ENCODE results near the gene CAB39.
"Not testable (repeated sequence)": the region's sequence is repeated elsewhere in the genome, so short reads cannot be mapped to it uniquely, and the experiment has no call there.

CAB39 gene

DNA sequence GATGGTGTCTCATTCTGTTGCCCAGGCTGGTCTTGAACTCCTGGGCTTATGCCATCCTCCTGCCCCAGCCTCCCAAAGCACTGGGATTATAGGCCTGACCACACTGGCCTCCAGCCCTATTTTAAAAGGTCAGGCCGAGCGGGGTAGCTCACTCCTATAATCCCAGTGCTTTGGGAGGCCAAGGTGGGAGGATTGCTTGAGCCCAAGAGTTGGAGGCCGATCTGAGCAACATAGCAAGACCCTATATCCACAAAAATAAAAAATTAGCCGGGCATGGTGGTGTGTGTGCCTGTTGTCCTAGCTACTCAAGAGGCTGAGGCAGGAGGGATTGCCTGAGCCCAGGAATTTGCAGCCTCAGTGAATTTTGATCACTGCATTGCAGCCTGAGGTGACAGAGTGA is 3.9 kb downstream of the CAB39 start:
- TF ChIP-seq, protein P1, sequence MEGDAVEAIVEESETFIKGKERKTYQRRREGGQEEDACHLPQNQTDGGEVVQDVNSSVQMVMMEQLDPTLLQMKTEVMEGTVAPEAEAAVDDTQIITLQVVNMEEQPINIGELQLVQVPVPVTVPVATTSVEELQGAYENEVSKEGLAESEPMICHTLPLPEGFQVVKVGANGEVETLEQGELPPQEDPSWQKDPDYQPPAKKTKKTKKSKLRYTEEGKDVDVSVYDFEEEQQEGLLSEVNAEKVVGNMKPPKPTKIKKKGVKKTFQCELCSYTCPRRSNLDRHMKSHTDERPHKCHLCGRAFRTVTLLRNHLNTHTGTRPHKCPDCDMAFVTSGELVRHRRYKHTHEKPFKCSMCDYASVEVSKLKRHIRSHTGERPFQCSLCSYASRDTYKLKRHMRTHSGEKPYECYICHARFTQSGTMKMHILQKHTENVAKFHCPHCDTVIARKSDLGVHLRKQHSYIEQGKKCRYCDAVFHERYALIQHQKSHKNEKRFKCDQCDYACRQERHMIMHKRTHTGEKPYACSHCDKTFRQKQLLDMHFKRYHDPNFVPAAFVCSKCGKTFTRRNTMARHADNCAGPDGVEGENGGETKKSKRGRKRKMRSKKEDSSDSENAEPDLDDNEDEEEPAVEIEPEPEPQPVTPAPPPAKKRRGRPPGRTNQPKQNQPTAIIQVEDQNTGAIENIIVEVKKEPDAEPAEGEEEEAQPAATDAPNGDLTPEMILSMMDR (IDR thresholded peaks at IDR 0.05; ENCODE audit: low read depth, low read length): no peak
- in situ Hi-C loops (cut with HindIII; ENCODE audit: low sequenced_read_pairs): no loop called here
- DNase-seq (ENCODE audit: low read depth, low spot score): no peak
- H3K4me3 ChIP-seq (ENCODE audit: low read depth, low read length): no peak overlapping the region

DNA sequence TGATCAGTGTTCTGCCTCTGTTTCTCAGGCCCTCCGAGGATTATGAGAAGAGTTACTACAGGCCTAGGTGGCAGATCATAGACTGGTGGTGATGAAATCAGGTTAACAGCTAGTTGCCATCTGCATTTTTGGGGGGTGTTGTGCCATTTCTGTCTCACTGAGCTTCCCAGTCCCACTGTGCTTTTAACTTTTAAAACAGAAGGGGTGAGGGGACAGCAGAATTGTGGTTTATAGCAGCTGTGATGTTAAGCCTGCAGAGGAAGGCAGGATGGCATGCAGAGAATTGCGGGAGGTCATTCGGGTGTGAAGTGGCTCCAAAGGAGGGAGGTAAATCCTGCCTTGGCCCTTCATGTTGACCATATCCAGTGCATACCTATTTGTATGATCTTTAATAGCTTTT is 5.0 kb downstream of the CAB39 start:
- H3K4me3 ChIP-seq (ENCODE audit: low read depth, low read length): no peak overlapping the region
- no peak for DNase-seq (ENCODE audit: low read depth, low spot score)
- TF ChIP-seq, protein P1 (IDR thresholded peaks at IDR 0.05; ENCODE audit: low read depth, low read length): no peak
- in situ Hi-C loops (cut with HindIII; ENCODE audit: low sequenced_read_pairs): no loop called here

DNA sequence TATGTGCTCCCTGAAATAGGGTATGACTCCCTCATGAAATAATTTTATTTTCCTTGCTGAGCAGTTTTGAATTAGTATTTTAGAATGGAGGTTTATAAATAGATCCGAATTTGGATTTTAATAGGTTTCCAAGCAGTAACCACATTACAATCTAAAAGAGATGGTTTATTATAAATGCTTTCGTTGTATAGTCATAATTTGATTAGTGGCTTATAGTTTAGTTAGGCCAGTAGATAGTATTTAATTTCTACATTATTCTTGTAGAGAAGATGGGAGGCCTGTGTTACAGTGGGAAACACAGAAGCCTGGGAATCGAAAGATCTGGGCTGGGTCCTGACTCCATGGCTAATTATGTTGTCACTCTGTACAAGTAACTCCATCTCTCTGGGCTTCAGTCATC is 6.7 kb downstream of the CAB39 start:
- TF ChIP-seq, protein P1 (IDR thresholded peaks at IDR 0.05; ENCODE audit: low read depth, low read length): no peak
- DNase-seq (ENCODE audit: low read depth, low spot score): no peak
- H3K4me3 ChIP-seq (ENCODE audit: low read depth, low read length): no peak overlapping the region
- in situ Hi-C loops (cut with HindIII; ENCODE audit: low sequenced_read_pairs): no loop called here

DNA sequence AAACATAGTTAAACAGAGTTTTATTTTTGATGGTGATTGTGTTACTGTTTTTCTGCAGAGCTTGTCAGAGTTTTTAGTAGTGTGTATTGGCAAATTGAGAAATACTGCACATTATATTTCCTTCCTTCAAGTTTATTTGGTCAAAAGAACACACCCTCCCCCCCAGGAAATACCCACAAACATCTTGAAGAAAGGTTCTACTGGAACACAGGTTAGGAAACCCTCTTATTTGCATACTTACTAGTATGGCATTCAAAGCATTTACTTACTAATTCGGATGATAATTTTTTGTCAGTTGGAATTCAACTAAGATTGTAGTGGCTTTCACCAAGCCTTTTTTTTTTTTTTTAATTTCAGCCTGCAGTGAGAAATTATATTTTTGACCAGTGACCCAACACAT is 9.1 kb downstream of the CAB39 start:
- DNase-seq (ENCODE audit: low read depth, low spot score): no peak
- in situ Hi-C loops (cut with HindIII; ENCODE audit: low sequenced_read_pairs): no loop called here
- no peak overlapping the region for H3K4me3 ChIP-seq (ENCODE audit: low read depth, low read length)
- TF ChIP-seq, protein P1 (IDR thresholded peaks at IDR 0.05; ENCODE audit: low read depth, low read length): no peak

DNA sequence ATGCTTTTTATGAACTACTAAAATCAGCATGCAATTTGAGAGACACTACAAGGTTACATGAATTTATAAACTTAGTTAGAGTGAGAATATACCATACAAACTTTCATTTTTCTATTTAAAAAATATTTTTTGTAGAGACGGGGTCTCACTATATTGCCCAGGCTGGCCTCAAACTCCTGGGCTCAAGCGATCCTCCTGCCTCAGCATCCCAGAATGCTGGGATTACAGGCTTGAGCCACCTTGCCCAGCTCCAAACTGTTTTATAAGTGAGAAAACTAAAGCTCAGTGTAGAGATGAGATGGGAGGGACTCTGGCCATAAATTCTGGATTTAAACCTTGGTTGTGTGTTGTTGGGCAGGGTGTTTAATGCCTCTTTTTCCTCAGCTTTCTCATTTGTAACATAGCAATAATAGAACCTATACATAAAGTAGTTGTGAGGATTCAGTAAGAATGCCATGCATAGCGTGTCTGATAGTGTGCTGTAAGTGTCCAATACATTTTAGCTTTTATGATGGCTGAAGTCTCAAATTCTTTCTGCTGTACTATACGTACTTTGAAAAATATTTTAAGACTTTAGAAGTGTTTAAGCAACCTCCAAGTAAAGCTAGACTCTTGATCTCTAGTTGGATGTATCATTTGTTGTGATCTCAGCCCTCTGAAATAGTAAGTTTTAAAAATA is 9.7 kb downstream of the CAB39 start:
- H3K4me3 ChIP-seq (ENCODE audit: low read depth, low read length): no peak overlapping the region

DNA sequence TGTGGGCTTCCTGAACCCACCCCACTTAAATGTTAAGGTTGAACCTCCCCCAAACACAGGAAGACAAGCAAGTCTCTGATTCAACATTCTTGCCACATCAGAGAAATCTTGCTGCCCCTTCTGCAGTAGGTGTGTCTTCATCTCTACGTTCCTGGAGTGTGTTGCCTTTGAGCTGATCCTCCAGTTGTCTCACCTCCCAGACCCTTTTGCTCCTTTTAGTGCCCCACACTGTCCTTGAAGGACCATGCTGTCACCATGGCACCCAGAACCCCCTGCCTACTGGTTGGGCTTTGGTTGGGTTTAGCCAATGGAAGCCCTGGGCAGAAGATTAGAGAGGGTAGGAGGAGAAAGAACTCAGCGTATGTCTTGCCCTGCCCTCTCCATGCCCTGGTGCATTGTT is 10.7 kb downstream of the CAB39 start:
- TF ChIP-seq, protein P1 (IDR thresholded peaks at IDR 0.05; ENCODE audit: low read depth, low read length): no peak
- DNase-seq (ENCODE audit: low read depth, low spot score): no peak
- in situ Hi-C loops (cut with HindIII; ENCODE audit: low sequenced_read_pairs): no loop called here
- H3K4me3 ChIP-seq (ENCODE audit: low read depth, low read length): no peak overlapping the region

More for the DNA sequence above, 9.7 kb downstream of the CAB39 start:
- no peak for DNase-seq (ENCODE audit: low read depth, low spot score)
- TF ChIP-seq, protein P1 (IDR thresholded peaks at IDR 0.05; ENCODE audit: low read depth, low read length): no peak
- in situ Hi-C loops (cut with HindIII; ENCODE audit: low sequenced_read_pairs): no loop called here

DNA sequence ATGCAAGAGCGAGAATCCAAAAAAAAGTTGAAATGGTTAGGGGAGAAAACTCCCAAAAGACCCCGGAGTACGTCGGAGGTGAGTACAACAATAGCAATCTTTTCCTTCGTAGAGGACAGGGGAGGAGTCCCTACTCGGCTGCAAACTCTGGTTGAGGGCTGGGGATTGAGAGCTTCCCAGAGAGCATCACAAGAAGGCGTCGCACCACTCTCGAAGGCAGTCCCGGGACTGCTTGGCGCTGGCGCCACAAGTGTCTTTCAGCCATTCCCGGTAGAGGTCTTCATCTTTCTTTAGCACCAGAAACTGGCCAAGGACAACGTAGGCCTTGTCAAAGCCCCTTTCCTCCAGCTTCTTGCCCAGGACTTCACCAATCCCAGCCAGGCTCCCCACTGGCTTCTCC is 12.3 kb downstream of the CAB39 start:
- H3K4me3 ChIP-seq (ENCODE audit: low read depth, low read length); DNase-seq (ENCODE audit: low read depth, low spot score); in situ Hi-C loops (cut with HindIII; ENCODE audit: low sequenced_read_pairs): not testable (repeated sequence)
